IMR-90 (cell line): ENCODE data around the gene COL28A1. TPM values are rescaled to one million over a fixed set of nuclear protein-coding genes. Genes with fewer than 3 reads are reported as not detected.

Source experiments
- ATAC-seq: fragments of 200-7000 bp; cut with Tn5 transposase; 2 replicates; pipeline ENCODE4 v1.9.1; 2020; ENCODE audit warnings: low read depth, mild to moderate bottlenecking, moderate library complexity
- BruUV-seq: library from RNA; stranded (reverse); fragments of 400-500 nt; replicated peaks from 2 replicates; lab custom pipeline; 2021; lab: Mats Ljungman, UMichigan
- CTCF ChIA-PET: fragments of 300-600 bp; formaldehyde crosslinking; extraction: SDS; loops from one replicate; lab custom pipeline; 2021; ENCODE audit warnings: antibody characterized with exemption; lab: Yijun Ruan, JAX
- POLR2A ChIA-PET: fragments of 300-600 bp; sonication (Branson Sonifier 250); formaldehyde crosslinking; loops from one replicate; lab custom pipeline; 2022; ENCODE audit warnings: antibody characterized with exemption; ENCODE audit not compliant: unreplicated experiment; lab: Charles Lee
- DNase-seq: peaks from one replicate; pipeline ENCODE4 v3.0.0; 2013
- H2AFZ ChIP-seq: replicated peaks from 2 replicates; pipeline ENCODE3; 2013; ENCODE audit warnings: low read length, mild to moderate bottlenecking; ENCODE audit not compliant: poor library complexity
- H2AK5ac ChIP-seq: 2 replicates; pipeline ENCODE4 v1.6.1; 2013; ENCODE audit warnings: low read depth, low read length, inconsistent platforms
- H2AK9ac ChIP-seq: replicated peaks from 2 replicates; pipeline ENCODE3; 2013; ENCODE audit warnings: mild to moderate bottlenecking, low read depth, low read length, moderate library complexity; ENCODE audit not compliant: poor library complexity
- H2BK120ac ChIP-seq: 2 replicates; pipeline ENCODE4 v1.6.1; 2013; ENCODE audit warnings: low read depth, low read length, inconsistent platforms
- H2BK15ac ChIP-seq: 3 replicates; pipeline ENCODE4 v1.6.1; 2013; ENCODE audit warnings: low read depth, low read length, inconsistent platforms
- H2BK20ac ChIP-seq: 2 replicates; pipeline ENCODE4 v1.6.1; 2013; ENCODE audit warnings: low read depth, mild to moderate bottlenecking, inconsistent platforms, low read length, moderate library complexity
- H2BK5ac ChIP-seq: 2 replicates; pipeline ENCODE4 v1.6.1; 2013; ENCODE audit warnings: mild to moderate bottlenecking, low read depth, low read length, inconsistent platforms; ENCODE audit not compliant: poor library complexity, severe bottlenecking
- H3K14ac ChIP-seq: replicated peaks from 2 replicates; pipeline ENCODE4 v1.6.1; 2013; ENCODE audit warnings: low read depth, low read length, inconsistent platforms
- H3K18ac ChIP-seq: 2 replicates; pipeline ENCODE4 v1.6.1; 2013; ENCODE audit warnings: low read depth, low read length, control low read depth
- H3K23ac ChIP-seq: 2 replicates; pipeline ENCODE4 v1.6.1; 2013; ENCODE audit warnings: low read depth, low read length, inconsistent platforms
- H3K27ac ChIP-seq: 2 replicates; pipeline ENCODE4 v1.5.1; 2013; ENCODE audit warnings: mild to moderate bottlenecking, control low read depth, low read length; ENCODE audit not compliant: insufficient read depth
- H3K27me3 ChIP-seq: 2 replicates; pipeline ENCODE4 v1.6.1; 2013; ENCODE audit warnings: low read length; ENCODE audit not compliant: control insufficient read depth, insufficient read depth
- H3K36me3 ChIP-seq: 2 replicates; pipeline ENCODE4 v1.6.1; 2013; ENCODE audit warnings: low read length, mixed read lengths; ENCODE audit not compliant: control insufficient read depth, insufficient read depth
- H3K4ac ChIP-seq: 2 replicates; pipeline ENCODE4 v1.6.1; 2013; ENCODE audit warnings: low read depth, low read length, inconsistent platforms
- H3K4me1 ChIP-seq: 2 replicates; pipeline ENCODE4 v1.6.1; 2013; ENCODE audit warnings: low read length, mixed read lengths; ENCODE audit not compliant: control insufficient read depth, insufficient read depth
- H3K4me2 ChIP-seq: 2 replicates; pipeline ENCODE4 v1.6.1; 2013; ENCODE audit warnings: low read depth, mild to moderate bottlenecking, control low read depth, low read length, moderate library complexity
- H3K4me3 ChIP-seq: 2 replicates; pipeline ENCODE4 v1.5.1; 2013; ENCODE audit warnings: low read depth, mild to moderate bottlenecking, control low read depth, low read length, moderate library complexity; ENCODE audit not compliant: insufficient read depth
- H3K56ac ChIP-seq: 2 replicates; pipeline ENCODE4 v1.6.1; 2013; ENCODE audit warnings: low read length, inconsistent platforms; ENCODE audit not compliant: insufficient read depth; ENCODE audit errors: extremely low read depth
- H3K79me1 ChIP-seq, 2 experiments: 2 replicates each; pipeline ENCODE4 v1.6.1; 2013; ENCODE audit warnings: low read length in 2 of 2, inconsistent platforms in 1 of 2, low read depth in 1 of 2
- H3K9ac ChIP-seq: 2 replicates; pipeline ENCODE4 v1.6.1; 2013; ENCODE audit warnings: low read depth, low read length, control low read depth
- H3K9me1 ChIP-seq: 2 replicates; pipeline ENCODE4 v1.6.1; 2013; ENCODE audit warnings: low read length, inconsistent platforms; ENCODE audit not compliant: insufficient read depth
- H3K9me3 ChIP-seq: 2 replicates; pipeline ENCODE4 v1.6.1; 2013; ENCODE audit warnings: low read length; ENCODE audit not compliant: control insufficient read depth, insufficient read depth
- H4K20me1 ChIP-seq: 2 replicates; pipeline ENCODE4 v1.6.1; 2013; ENCODE audit warnings: low read length, inconsistent platforms; ENCODE audit not compliant: insufficient read depth
- H4K5ac ChIP-seq: 2 replicates; pipeline ENCODE4 v1.6.1; 2013; ENCODE audit warnings: mild to moderate bottlenecking, low read depth, low read length, control low read depth
- H4K8ac ChIP-seq, 2 experiments: 2 replicates each; pipeline ENCODE4 v1.6.1; 2013; ENCODE audit warnings: low read depth in 2 of 2, low read length in 2 of 2, control low read depth in 1 of 2, inconsistent platforms in 1 of 2
- H4K91ac ChIP-seq: 2 replicates; pipeline ENCODE4 v1.6.1; 2013; ENCODE audit warnings: low read depth, low read length, inconsistent platforms; ENCODE audit not compliant: insufficient read depth
- BHLHE40 ChIP-seq: fragments of 150-350 bp; IDR thresholded peaks from 2 replicates; pipeline ENCODE4 v1.6.1; 2016; ENCODE audit warnings: mild to moderate bottlenecking, low read depth, low read length
- CEBPB ChIP-seq: IDR thresholded peaks from 2 replicates; pipeline ENCODE4 v1.6.1; 2012; ENCODE audit warnings: low read depth, low read length, improper control_type of control experiment
- CHD1 ChIP-seq: IDR thresholded peaks from 2 replicates; pipeline ENCODE4 v1.6.1; 2012; ENCODE audit warnings: low read depth, low read length, improper control_type of control experiment
- FOS ChIP-seq: fragments of 150-350 bp; IDR thresholded peaks from 2 replicates; pipeline ENCODE4 v1.6.1; 2016; ENCODE audit warnings: low read depth, low read length
- MAFK ChIP-seq: IDR thresholded peaks from 2 replicates; pipeline ENCODE4 v1.6.1; 2012; ENCODE audit warnings: low read depth, low read length, improper control_type of control experiment
- MAZ ChIP-seq: IDR thresholded peaks from 2 replicates; pipeline ENCODE4 v1.6.1; 2012; ENCODE audit warnings: low read depth, mild to moderate bottlenecking, low read length, improper control_type of control experiment, moderate library complexity, borderline replicate concordance
- MXI1 ChIP-seq: IDR thresholded peaks from 2 replicates; pipeline ENCODE4 v1.6.1; 2012; ENCODE audit warnings: low read depth, mild to moderate bottlenecking, low read length, moderate library complexity, borderline replicate concordance
- NFE2L2 ChIP-seq: fragments of 150-350 bp; IDR thresholded peaks from 2 replicates; pipeline ENCODE4 v1.6.1; 2016; ENCODE audit warnings: low read depth, mild to moderate bottlenecking, low read length
- POLR2A ChIP-seq: IDR thresholded peaks from 2 replicates; pipeline ENCODE4 v1.6.1; 2012; ENCODE audit warnings: mild to moderate bottlenecking, low read depth, low read length
- RAD21 ChIP-seq: IDR thresholded peaks from 2 replicates; pipeline ENCODE4 v1.6.1; 2012; ENCODE audit warnings: low read length, improper control_type of control experiment
- RCOR1 ChIP-seq: IDR thresholded peaks from 2 replicates; pipeline ENCODE4 v1.6.1; 2012; ENCODE audit warnings: mild to moderate bottlenecking, low read length, improper control_type of control experiment; ENCODE audit not compliant: insufficient replicate concordance
- RFX5 ChIP-seq: IDR thresholded peaks from 2 replicates; pipeline ENCODE4 v1.8.0; 2012; ENCODE audit warnings: low read depth, mild to moderate bottlenecking, low read length, moderate library complexity
- SMC3 ChIP-seq: fragments of 150-350 bp; IDR thresholded peaks from 2 replicates; pipeline ENCODE4 v1.6.1; 2016; ENCODE audit warnings: low read depth, mild to moderate bottlenecking, antibody characterized with exemption, low read length, moderate library complexity
- WGBS, 2 experiments: methylation state at CpG; one replicate each; pipeline versions ENCODE4 v1.1.5 to v1.1.7; 2013; ENCODE audit warnings: missing lambda C conversion rate in 2 of 2; ENCODE audit not compliant: insufficient read length in 1 of 2; ENCODE audit errors: extremely low coverage in 2 of 2; 5-methylcytosine and 5-hydroxymethylcytosine counted together
- dilution Hi-C: fragments of 300-500 bp; cut with HindIII; formaldehyde crosslinking; loops from one replicate; pipeline ENCODE4 v1.14.3; 2018; ENCODE audit warnings: low sequenced_read_pairs; ENCODE audit not compliant: unreplicated experiment
- in situ Hi-C: fragments of 300-500 bp; cut with MboI; formaldehyde crosslinking; loops from 3 replicates; pipeline ENCODE4 v1.14.3; 2019; ENCODE audit warnings: low sequenced_read_pairs, inconsistent platforms, mixed read lengths
- intact Hi-C: fragments of 100-400 bp; cut with micrococcal nuclease; formaldehyde crosslinking; loops from 2 replicates; pipeline ENCODE4 v1.10.0; 2022
- polyA plus RNA-seq, 3 experiments: library from polyadenylated mRNA; depleted of rRNA; stranded (reverse); fragments of >200 nt; gene quantifications; 2 replicates each; pipeline ENCODE4 v1.2.3, GENCODE V29; 2012; ENCODE audit warnings: low replicate concordance in 1 of 3
- total RNA-seq: library from RNA; depleted of rRNA; stranded (reverse); fragments of >200 nt; gene quantifications from 2 replicates; pipeline ENCODE4 v1.2.3, GENCODE V29; 2012
- TF ChIP-seq, protein P1 (sequence below): fragments of 150-350 bp; IDR thresholded peaks from 2 replicates; pipeline ENCODE4 v1.6.1; 2017; ENCODE audit warnings: mild to moderate bottlenecking, antibody characterized with exemption, low read length, low read depth
- TF ChIP-seq, protein P2 (sequence below): conservative IDR thresholded peaks from 2 replicates; pipeline ENCODE4 v1.5.1; 2012; ENCODE audit warnings: mild to moderate bottlenecking, low read depth, low read length, improper control_type of control experiment
- TF ChIP-seq, protein P3 (sequence below): fragments of 150-350 bp; IDR thresholded peaks from 2 replicates; pipeline ENCODE4 v1.6.1; 2016; ENCODE audit warnings: low read depth, mild to moderate bottlenecking, low read length, moderate library complexity, borderline replicate concordance

Gene COL28A1
- total and polyA plus RNA-seq, 2 of the 4 experiments (the other 2 are of a cell fraction): under 0.01 to 0.05 TPM

DNA sequence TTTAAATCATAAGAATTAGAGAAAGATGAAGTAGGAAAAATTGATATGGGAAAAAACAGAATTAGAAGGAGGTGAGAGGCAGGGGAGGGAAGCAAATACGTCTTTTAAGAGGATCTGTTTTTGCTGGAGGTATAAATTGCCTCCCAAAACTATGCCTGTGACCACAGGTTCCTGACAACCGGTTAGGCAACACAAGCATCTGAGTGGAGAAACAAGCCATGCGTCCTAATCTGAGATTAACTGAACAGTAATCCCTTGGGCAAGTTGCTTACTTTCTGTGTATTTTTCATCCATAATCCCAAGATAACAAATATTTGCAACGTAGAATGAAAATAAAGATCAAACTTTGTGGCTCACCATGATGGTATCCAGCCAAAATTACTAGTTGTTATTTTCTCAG lies 204.2 kb downstream of the COL28A1 start:
- Histone ChIP-seq H3K9me1 (no peaks in the 10 kb centered on the region), H3K23ac (no peak overlapping the region), H2AK9ac (no peak overlapping the region), H3K4ac (no peak overlapping the region), H2BK20ac (no peak overlapping the region), H3K9ac (no peak overlapping the region), H2AK5ac (no peak overlapping the region), H3K4me1 (no peaks in the 10 kb centered on the region), H3K27ac (no peak overlapping the region), H4K8ac (no peak overlapping the region), H4K91ac (no peak overlapping the region), H3K18ac (no peak overlapping the region), H3K9me3 (no peaks in the 10 kb centered on the region), H4K5ac (no peak overlapping the region), H2BK5ac (no peak overlapping the region), H2BK120ac (no peak overlapping the region), H3K36me3 (no peaks in the 10 kb centered on the region), H3K14ac (no peak overlapping the region), H3K4me2 (no peak overlapping the region), H4K20me1 (no peaks in the 10 kb centered on the region), H3K4me3 (no peak overlapping the region), H2AFZ (no peak overlapping the region), H3K56ac (no peak overlapping the region), H3K27me3 (no peaks in the 10 kb centered on the region), H2BK15ac (no peak overlapping the region), H3K79me1 (no peaks in the 10 kb centered on the region)
- no peak for DNase-seq
- ChIA-PET POLR2A (no interaction called here), CTCF (no interaction called here)
- dilution Hi-C loops: no loop called here
- in situ Hi-C loops: no loop called here
- TF ChIP-seq FOS (no peak), RCOR1 (no peak), POLR2A (no peak), MAZ (no peak), CEBPB (no peak), NFE2L2 (no peak), RAD21 (no peak), RFX5 (no peak), CHD1 (no peak), SMC3 (no peak), MAFK (no peak), BHLHE40 (no peak), MXI1 (no peak)
- TF ChIP-seq, protein P1, sequence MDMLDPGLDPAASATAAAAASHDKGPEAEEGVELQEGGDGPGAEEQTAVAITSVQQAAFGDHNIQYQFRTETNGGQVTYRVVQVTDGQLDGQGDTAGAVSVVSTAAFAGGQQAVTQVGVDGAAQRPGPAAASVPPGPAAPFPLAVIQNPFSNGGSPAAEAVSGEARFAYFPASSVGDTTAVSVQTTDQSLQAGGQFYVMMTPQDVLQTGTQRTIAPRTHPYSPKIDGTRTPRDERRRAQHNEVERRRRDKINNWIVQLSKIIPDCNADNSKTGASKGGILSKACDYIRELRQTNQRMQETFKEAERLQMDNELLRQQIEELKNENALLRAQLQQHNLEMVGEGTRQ: no peak
- TF ChIP-seq, protein P2, sequence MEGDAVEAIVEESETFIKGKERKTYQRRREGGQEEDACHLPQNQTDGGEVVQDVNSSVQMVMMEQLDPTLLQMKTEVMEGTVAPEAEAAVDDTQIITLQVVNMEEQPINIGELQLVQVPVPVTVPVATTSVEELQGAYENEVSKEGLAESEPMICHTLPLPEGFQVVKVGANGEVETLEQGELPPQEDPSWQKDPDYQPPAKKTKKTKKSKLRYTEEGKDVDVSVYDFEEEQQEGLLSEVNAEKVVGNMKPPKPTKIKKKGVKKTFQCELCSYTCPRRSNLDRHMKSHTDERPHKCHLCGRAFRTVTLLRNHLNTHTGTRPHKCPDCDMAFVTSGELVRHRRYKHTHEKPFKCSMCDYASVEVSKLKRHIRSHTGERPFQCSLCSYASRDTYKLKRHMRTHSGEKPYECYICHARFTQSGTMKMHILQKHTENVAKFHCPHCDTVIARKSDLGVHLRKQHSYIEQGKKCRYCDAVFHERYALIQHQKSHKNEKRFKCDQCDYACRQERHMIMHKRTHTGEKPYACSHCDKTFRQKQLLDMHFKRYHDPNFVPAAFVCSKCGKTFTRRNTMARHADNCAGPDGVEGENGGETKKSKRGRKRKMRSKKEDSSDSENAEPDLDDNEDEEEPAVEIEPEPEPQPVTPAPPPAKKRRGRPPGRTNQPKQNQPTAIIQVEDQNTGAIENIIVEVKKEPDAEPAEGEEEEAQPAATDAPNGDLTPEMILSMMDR: no peak
- TF ChIP-seq, protein P3, sequence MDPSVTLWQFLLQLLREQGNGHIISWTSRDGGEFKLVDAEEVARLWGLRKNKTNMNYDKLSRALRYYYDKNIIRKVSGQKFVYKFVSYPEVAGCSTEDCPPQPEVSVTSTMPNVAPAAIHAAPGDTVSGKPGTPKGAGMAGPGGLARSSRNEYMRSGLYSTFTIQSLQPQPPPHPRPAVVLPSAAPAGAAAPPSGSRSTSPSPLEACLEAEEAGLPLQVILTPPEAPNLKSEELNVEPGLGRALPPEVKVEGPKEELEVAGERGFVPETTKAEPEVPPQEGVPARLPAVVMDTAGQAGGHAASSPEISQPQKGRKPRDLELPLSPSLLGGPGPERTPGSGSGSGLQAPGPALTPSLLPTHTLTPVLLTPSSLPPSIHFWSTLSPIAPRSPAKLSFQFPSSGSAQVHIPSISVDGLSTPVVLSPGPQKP: no peak
- BruUV-seq: no TSS peak
- intact Hi-C loops: no loop called here
- ATAC-seq: no peak
- no CpG with 5 or more reads among the region's 4 CpGs for WGBS, 2 experiments
